GM12891 (cell line): ENCODE results near the gene RYR2.

Experiments used
- POLR2A ChIP-seq: IDR thresholded peaks from 2 replicates; pipeline ENCODE4 v1.6.1; 2011; ENCODE audit warnings: low read depth, low read length, control low read depth
- POLR2AphosphoS5 ChIP-seq: IDR thresholded peaks from 2 replicates; pipeline ENCODE4 v1.6.1; 2011; ENCODE audit warnings: low read depth, low read length, control low read depth
- POU2F2 ChIP-seq: IDR thresholded peaks from 2 replicates; pipeline ENCODE4 v1.6.1; 2011; ENCODE audit warnings: low read depth, mild to moderate bottlenecking, control low read depth, low read length, moderate library complexity
- SPI1 ChIP-seq: IDR thresholded peaks from 2 replicates; pipeline ENCODE4 v1.6.1; 2011; ENCODE audit warnings: low read depth, low read length, control low read depth
- TAF1 ChIP-seq: IDR thresholded peaks from 2 replicates; pipeline ENCODE4 v1.6.1; 2011; ENCODE audit warnings: low read depth, low read length, control low read depth

DNA sequence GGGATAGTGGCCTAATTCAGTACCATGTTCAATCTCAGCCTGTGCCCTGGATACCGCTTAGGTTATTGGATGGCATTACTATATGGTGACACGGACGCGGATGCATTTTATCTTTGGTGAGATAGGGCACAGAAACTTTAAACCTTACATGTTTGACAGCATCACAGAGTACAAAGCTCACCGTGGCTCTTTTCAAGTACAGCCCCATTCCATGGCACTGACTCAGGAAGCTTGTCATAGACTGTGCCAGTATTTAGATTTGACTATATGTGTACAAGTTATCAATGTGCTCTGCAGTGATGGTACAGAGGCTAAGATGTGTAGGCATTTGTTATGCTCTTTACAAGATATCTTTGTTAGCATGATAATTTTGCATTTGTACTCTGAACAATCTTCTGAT, 169.0 kb downstream of the RYR2 start:
- TF ChIP-seq POLR2A (no peak), TAF1 (no peak), POU2F2 (no peak), POLR2AphosphoS5 (no peak), SPI1 (no peak)
